HG02973 (cell line): ENCODE data around the gene CCDC167.

Source experiments
- ATAC-seq: cut with Tn5 transposase; IDR thresholded peaks from one replicate; pipeline ENCODE4 v1.9.1; 2021; ENCODE audit warnings: moderate library complexity; ENCODE audit not compliant: unreplicated experiment

CCDC167 gene

GRCh38 chr6:37531026-37531425 lies 31.3 kb upstream of the CCDC167 start:
- ATAC-seq = no peak

DNA sequence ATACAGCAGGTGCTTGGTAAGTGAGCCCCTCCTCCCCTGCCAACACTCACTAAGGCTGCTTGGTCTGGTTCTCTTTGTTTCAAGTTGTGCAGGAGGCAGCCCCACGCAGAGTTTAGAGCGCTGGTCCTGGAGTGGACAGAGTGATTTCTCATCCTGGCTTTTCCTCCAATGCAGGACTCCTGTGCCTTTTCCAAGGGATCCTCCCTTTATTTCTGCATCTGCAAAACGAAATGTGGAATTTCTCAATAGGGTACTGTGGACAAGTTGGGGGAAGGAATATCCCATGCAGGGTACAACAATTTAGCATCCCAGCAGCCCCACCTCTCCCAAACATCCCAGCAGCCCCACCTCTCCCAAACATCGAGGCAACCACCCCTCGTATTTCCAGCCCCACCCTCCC lies 30.6 kb upstream of the CCDC167 start:
- ATAC-seq = no peak

GRCh38 chr6:37528541-37528940 lies 28.8 kb upstream of the CCDC167 start:
- no peak for ATAC-seq

GRCh38 chr6:37525460-37526357 lies 26.0 kb upstream of the CCDC167 start:
- ATAC-seq = no peak

GRCh38 chr6:37524970-37525318 lies 25.3 kb upstream of the CCDC167 start:
- no peak for ATAC-seq

- no peak for ATAC-seq
Measured at GRCh38 chr6:37524025-37524969, 24.6 kb upstream of the CCDC167 start.

- no peak for ATAC-seq
Measured at GRCh38 chr6:37523412-37523811, 23.7 kb upstream of the CCDC167 start.

- no peak for ATAC-seq
Measured at GRCh38 chr6:37522836-37523235, 23.1 kb upstream of the CCDC167 start.

DNA sequence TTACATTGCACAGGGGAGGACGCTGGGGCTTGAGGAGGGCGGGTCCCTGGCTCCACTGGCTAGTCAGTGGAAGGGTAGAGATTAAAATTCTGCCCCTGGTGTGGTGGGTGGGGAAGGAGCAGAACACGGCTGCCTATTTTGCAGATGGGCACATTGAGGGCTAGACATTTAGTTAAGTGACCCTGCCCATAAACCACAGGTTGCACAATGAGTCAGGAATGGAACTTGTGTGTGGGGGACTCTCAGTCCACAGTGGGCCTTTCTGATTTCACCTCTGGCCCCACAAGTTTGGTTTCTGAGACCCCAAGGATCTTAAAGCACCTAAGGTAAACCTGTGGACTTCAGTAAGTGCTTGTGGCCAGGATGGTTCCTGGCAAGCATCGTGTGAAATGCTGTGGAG lies 22.0 kb upstream of the CCDC167 start:
- no peak for ATAC-seq

- no peak for ATAC-seq
Measured at GRCh38 chr6:37520926-37521325, 21.2 kb upstream of the CCDC167 start.

- ATAC-seq = no peak
Measured at GRCh38 chr6:37519461-37519860, 19.8 kb upstream of the CCDC167 start.

DNA sequence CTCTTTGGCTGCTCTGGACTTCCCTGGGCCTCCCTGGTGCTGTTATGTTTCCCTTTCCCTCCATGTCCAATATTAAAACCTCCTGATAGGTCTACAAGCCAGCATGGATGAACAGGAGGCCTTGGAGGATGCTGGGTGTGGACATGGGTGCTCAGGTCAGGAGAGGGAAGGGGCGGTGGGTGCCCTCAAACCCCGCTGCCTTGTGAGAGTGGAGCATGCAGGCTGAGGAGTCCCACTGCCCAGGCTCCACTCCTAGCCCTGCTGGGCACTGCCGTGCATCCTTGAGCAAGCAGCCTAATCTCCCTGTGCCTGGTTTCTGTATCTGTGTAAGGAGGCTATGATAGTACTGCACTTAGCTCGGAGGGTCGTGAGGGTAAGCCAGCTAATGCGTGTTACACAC lies 18.4 kb upstream of the CCDC167 start:
- no peak for ATAC-seq

DNA sequence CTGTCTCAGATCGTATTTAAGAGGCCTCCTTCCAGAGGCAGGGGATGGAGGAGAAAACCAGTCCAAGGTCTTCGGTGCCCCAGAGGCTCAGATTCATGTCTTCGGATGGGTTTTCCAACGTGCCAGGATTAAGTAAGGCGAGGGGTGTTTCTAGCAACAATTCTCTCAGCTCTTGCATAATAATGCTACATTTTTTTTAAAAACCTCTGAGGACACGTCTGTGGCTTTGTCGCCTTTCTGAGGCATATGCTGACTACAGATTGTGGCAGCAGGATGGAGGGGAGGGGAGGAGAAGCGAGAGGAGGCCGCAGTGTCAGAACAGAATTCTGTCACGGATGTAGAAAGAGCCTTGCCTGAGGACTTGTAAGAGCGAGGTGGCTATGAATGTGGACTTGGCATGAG lies 17.7 kb upstream of the CCDC167 start:
- ATAC-seq = no peak

- no peak for ATAC-seq
Measured at GRCh38 chr6:37516920-37517405, 17.3 kb upstream of the CCDC167 start.

GRCh38 chr6:37516076-37516919 lies 16.6 kb upstream of the CCDC167 start:
- ATAC-seq = no peak

DNA sequence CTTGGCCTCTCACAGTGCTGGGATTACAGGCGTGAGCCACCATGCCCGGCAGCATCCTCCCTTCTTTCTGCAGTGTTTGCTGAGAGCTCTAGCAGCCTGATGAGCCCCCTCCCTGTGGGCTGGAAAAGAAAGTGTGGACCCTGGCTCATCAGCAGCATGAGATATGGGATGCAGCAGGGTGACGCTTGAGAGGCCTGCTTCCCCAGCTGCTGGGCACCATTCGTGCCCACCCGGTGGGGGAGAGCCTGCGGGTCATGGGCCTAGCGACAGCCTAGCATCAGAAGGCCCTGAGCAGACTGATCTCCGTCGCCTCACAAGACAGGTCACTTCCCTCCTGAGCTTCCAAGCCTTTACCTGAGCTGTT lies 16.0 kb upstream of the CCDC167 start:
- ATAC-seq = no peak

GRCh38 chr6:37514837-37515236 lies 15.1 kb upstream of the CCDC167 start:
- ATAC-seq = no peak

- no peak for ATAC-seq
Measured at GRCh38 chr6:37514321-37514771, 14.7 kb upstream of the CCDC167 start.

DNA sequence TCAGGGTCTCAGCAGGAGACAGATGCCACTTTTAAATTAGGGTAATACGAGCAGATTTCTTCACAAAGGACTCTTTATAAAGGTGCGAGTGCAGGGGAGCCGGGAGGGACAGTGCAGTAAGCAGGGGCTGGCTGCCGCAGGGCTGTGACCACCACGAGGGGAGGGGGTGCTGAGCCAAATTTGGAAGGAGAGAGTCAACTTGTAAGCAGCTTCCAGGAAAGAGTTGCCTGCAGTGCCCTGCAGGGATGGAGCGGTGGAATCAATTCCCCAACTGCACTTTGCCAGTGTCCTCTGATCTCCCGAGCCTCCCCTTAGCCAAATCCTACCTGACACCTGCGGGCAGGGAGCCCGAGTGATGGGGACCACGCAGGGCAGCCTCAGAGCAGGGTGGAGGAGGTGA lies 13.9 kb upstream of the CCDC167 start:
- no peak for ATAC-seq

DNA sequence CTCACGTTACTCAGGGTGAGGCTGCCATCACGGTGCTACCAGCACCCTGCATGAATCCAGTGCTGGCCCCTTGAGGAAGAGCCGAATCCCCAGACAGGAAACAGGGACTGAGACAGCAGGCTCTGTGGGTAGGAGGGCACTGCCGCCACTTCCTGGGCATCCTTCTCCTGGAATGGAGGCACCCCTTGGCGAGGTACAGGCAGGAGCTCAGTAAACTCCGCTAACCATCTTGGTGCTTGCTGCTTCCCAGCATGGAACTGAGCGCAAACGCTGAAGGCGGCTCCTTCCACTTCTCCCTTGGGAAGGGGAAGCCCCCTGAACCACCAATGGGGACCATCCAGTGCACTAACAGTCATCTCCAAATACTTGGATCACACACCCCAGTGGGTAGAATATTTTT lies 13.5 kb upstream of the CCDC167 start:
- no peak for ATAC-seq
